GM10266 (cell line): Measurements from ENCODE around the gene ZNF638.

ENCODE experiments used
- DNase-seq: peaks from one replicate; pipeline ENCODE4 v3.0.0; 2012; ENCODE audit errors: extremely low spot score
- CTCF ChIP-seq: IDR thresholded peaks from 2 replicates; pipeline ENCODE4 v1.5.1; 2012; ENCODE audit warnings: mild to moderate bottlenecking, low read depth; ENCODE audit not compliant: control insufficient read depth, insufficient read depth; ENCODE audit errors: missing control alignments

ZNF638 gene

GRCh38 chr2:71336384-71336783, 4.8 kb downstream of the ZNF638 start:
- no peak for DNase-seq
- TF ChIP-seq CTCF: no peak

DNA sequence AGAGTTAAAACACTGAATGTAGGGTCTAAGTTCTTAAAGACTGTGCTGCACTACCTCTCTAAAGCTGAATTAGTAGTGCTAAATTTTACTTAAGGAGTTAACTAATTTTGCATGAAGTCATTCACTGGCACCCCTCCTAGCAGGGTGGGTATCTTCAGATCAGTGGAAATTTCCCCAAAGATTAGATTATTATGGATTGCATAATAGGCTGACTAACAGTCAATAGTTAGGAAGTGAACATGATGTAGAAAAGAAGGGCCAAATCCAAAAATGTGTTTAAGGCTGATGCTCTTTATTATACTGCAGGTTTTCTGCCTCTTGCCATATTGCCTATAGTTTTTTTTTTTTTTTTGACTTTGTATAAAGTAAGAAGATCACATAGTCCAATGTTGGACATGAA, 5.2 kb downstream of the ZNF638 start:
- TF ChIP-seq CTCF: no peak
- DNase-seq: no peak

DNA sequence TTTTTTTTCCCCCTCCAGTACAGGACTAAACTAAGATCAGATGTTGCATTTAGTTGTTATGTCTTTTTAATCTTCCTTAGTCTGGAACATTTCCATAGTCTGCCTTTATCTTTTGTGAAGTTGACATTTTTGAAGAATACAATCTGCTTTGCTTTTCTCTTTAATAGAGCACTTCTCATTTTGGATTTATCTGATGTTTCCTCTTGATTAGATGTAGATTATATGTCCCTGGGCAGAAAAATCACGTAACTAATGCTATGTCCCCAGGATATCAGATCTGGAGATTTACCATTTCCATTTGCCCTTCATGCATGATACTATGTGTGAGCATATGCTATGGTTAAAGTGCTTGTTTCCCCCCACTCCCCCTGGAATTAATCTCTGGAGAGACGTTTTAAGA, 6.2 kb downstream of the ZNF638 start:
- no peak for TF ChIP-seq CTCF
- no peak for DNase-seq

- TF ChIP-seq CTCF: no peak
- DNase-seq: no peak
Measured at GRCh38 chr2:71339685-71340084, 8.1 kb downstream of the ZNF638 start.

- no peak for DNase-seq
- no peak for TF ChIP-seq CTCF
Measured at GRCh38 chr2:71340176-71340575, 8.6 kb downstream of the ZNF638 start.

DNA sequence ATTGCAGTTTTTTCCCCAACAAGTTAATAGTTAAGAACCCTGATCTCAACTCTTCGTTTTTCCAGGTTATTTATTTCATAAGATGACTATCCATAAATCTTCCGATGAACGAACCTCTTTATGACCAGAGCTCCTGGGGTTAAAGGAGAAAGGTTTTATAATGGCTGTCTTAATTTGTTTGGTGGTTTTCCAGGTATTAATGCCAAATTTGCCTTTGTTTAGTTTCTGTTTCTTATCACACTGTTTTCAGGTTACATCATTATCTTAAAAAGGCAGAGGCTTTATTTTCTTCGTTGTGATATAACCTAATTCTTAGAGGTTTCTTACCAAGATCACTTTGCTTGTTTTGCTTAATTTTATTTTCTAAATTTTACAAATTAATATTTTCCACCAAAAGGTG, 10.1 kb downstream of the ZNF638 start:
- DNase-seq: no peak
- no peak for TF ChIP-seq CTCF

DNA sequence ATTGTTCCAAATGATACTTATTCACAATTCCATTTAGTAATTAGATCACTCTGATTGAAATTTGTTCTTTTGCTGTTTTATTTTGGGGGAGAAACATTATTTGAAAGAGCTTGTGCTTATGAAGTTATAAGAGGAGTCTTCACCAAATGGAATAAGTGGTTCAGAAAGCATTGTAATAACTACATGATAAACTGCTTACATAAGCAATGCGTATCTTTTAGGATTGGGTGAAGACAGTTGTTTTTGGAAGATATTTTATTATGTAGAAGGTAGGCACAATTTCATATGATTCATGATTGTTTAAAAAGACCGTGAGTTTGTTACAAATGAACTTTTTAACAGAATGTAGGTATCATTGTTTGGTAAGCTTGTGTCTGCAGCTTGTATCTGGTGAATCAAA, 14.5 kb downstream of the ZNF638 start:
- DNase-seq: no peak
- no peak for TF ChIP-seq CTCF
